AG04450 (cell line): ENCODE measurements around the gene MTG2. TPM values are rescaled to one million over a fixed set of nuclear protein-coding genes. Genes with fewer than 3 reads are reported as not detected.

ENCODE experiments used
- CTCF ChIA-PET: fragments of 300-600, 350-600 bp; formaldehyde crosslinking; extraction: SDS; loops from one replicate; lab custom pipeline; 2022; ENCODE audit warnings: antibody characterized with exemption, inconsistent platforms; lab: Charles Lee
- POLR2A ChIA-PET: fragments of 350-600 bp; formaldehyde crosslinking; extraction: SDS; loops from one replicate; lab custom pipeline; 2021; ENCODE audit warnings: antibody characterized with exemption, inconsistent platforms; lab: Yijun Ruan, JAX
- DNase-seq: peaks from one replicate; pipeline ENCODE4 v3.0.0-alpha.2; 2011; ENCODE audit warnings: low read depth, low spot score
- H3K27ac ChIP-seq: one replicate; pipeline ENCODE4 v1.5.1; 2012; ENCODE audit warnings: low read depth, low read length, control low read depth
- H3K27me3 ChIP-seq: one replicate; pipeline ENCODE4 v1.6.0; 2012; ENCODE audit warnings: low read length; ENCODE audit not compliant: control insufficient read depth, insufficient read depth
- H3K4me3 ChIP-seq: 2 replicates; pipeline ENCODE4 v1.5.1; 2011; ENCODE audit warnings: mild to moderate bottlenecking, low read depth, low read length, control low read depth
- H3K9me3 ChIP-seq: 2 replicates; pipeline ENCODE4 v1.5.1; 2012; ENCODE audit warnings: low read length; ENCODE audit not compliant: control insufficient read depth, insufficient read depth
- polyA plus RNA-seq: library from polyadenylated mRNA; depleted of rRNA; stranded (reverse); fragments of >200 nt; gene quantifications from 2 replicates; pipeline ENCODE4 v1.2.3, GENCODE V29; 2011
- TF ChIP-seq, protein P1 (sequence below): IDR thresholded peaks from 2 replicates; pipeline ENCODE4 v1.5.1; 2011; ENCODE audit warnings: low read depth, low read length, control low read depth, inconsistent platforms

MTG2 gene
- polyA plus RNA-seq, 1 experiment: 15.6 TPM

- Histone ChIP-seq H3K27ac (no peak overlapping the region), H3K4me3 (no peak overlapping the region), H3K9me3 (no peaks in the 10 kb centered on the region), H3K27me3 (no peaks in the 10 kb centered on the region)
- CTCF ChIA-PET: interaction anchor here (0.6 to 5.4 kb wide), 7 partner anchors 9 to 125 kb away, joined by 3 to 55 read pairs (median 7); no protein-coding TSS in a partner anchor
- DNase-seq: no peak
- TF ChIP-seq, protein P1, sequence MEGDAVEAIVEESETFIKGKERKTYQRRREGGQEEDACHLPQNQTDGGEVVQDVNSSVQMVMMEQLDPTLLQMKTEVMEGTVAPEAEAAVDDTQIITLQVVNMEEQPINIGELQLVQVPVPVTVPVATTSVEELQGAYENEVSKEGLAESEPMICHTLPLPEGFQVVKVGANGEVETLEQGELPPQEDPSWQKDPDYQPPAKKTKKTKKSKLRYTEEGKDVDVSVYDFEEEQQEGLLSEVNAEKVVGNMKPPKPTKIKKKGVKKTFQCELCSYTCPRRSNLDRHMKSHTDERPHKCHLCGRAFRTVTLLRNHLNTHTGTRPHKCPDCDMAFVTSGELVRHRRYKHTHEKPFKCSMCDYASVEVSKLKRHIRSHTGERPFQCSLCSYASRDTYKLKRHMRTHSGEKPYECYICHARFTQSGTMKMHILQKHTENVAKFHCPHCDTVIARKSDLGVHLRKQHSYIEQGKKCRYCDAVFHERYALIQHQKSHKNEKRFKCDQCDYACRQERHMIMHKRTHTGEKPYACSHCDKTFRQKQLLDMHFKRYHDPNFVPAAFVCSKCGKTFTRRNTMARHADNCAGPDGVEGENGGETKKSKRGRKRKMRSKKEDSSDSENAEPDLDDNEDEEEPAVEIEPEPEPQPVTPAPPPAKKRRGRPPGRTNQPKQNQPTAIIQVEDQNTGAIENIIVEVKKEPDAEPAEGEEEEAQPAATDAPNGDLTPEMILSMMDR: no peak
- POLR2A ChIA-PET: interaction anchor here (0.7 to 1.2 kb wide), 2 partner anchors 10 to 14 kb away, joined by 4 read pairs; partner anchors contain the start of gene LSM14B
Observed at GRCh38 chr20:62135573-62136266, 47.1 kb upstream of the MTG2 start.

GRCh38 chr20:62136283-62137091, 46.3 kb upstream of the MTG2 start:
- CTCF ChIA-PET: interaction anchor here (0.6 to 5.4 kb wide), 7 partner anchors 10 to 126 kb away, joined by 3 to 55 read pairs (median 7); no protein-coding TSS in a partner anchor
- no peak overlapping the region for H3K27ac ChIP-seq
- no peak overlapping the region for H3K4me3 ChIP-seq
- POLR2A ChIA-PET: interaction anchor here (0.7 kb wide), 1 partner anchor 11 kb away, joined by 4 read pairs; no protein-coding TSS in a partner anchor
- H3K27me3 ChIP-seq: no peaks in the 10 kb centered on the region
- H3K9me3 ChIP-seq: no peaks in the 10 kb centered on the region
- DNase-seq: no peak
- TF ChIP-seq, protein P1: peak; percentile 90

GRCh38 chr20:62137092-62137384, 45.8 kb upstream of the MTG2 start:
- no peak for DNase-seq
- Histone ChIP-seq H3K27ac (no peak overlapping the region), H3K9me3 (no peaks in the 10 kb centered on the region), H3K27me3 (no peaks in the 10 kb centered on the region), H3K4me3 (no peak overlapping the region)
- TF ChIP-seq, protein P1: no peak
- POLR2A ChIA-PET: no interaction called here
- CTCF ChIA-PET: interaction anchor here (1.0 to 5.4 kb wide), 6 partner anchors 10 to 126 kb away, joined by 3 to 55 read pairs (median 10); no protein-coding TSS in a partner anchor

GRCh38 chr20:62137478-62138203, 45.2 kb upstream of the MTG2 start:
- TF ChIP-seq, protein P1: no peak
- ChIA-PET CTCF (interaction anchor here (0.6 to 5.4 kb wide), 3 partner anchors 109 to 127 kb away, joined by 3 to 55 read pairs (median 3); no protein-coding TSS in a partner anchor), POLR2A (interaction anchor here (0.7 kb wide), 1 partner anchor 12 kb away, joined by 5 read pairs; no protein-coding TSS in a partner anchor)
- no peaks in the 10 kb centered on the region for H3K9me3 ChIP-seq
- no peak for DNase-seq
- no peak overlapping the region for H3K27ac ChIP-seq
- H3K27me3 ChIP-seq: no peaks in the 10 kb centered on the region
- no peak overlapping the region for H3K4me3 ChIP-seq
